ENCODE results near the gene NDUFA5.

The NDUFA5 gene

GRCh38 chr7:123570390-123571182 lies 13.0 kb upstream of the NDUFA5 start:
- Histone ChIP-seq H4K5ac (ENCODE audit: low read length) (no peak overlapping the region), H3K23ac (ENCODE audit: low read length) (no peak overlapping the region), H3K4me3 (ENCODE audit: low read length) (no peak overlapping the region), H3K27me3 (ENCODE audit: insufficient read depth, low read length, poor library complexity) (no peaks in the 10 kb centered on the region), H3K18ac (ENCODE audit: low read length) (no peak overlapping the region), H3K27ac (ENCODE audit: low read depth, low read length) (no peak overlapping the region), H3K36me3 (ENCODE audit: control insufficient read depth, insufficient read depth, low read length) (no peaks in the 10 kb centered on the region), H3K56ac (ENCODE audit: low read length) (no peak overlapping the region), H3K4me2 (ENCODE audit: low read length) (no peak overlapping the region), H2BK15ac (replicated peaks; ENCODE audit: low read depth) (no peak overlapping the region), H3K79me1 (ENCODE audit: low read length) (no peaks in the 10 kb centered on the region), H2BK5ac (ENCODE audit: low read length) (no peak overlapping the region), H3K4ac (ENCODE audit: low read depth, low read length) (no peak overlapping the region), H2BK120ac (ENCODE audit: low read depth, low read length) (no peak overlapping the region), H4K8ac (ENCODE audit: low read depth, low read length) (no peak overlapping the region), H2AK5ac (ENCODE audit: low read length) (no peak overlapping the region), H3K79me2 (ENCODE audit: control insufficient read depth, insufficient read depth, low read length) (no peaks in the 10 kb centered on the region), H3K9ac (ENCODE audit: low read length) (no peak overlapping the region), H3K4me1 (ENCODE audit: control insufficient read depth, low read depth, low read length) (no peaks in the 10 kb centered on the region)
- DNase-seq: no peak
- no CpG with 5 or more reads among the region's 4 CpGs for whole genome bisulfite sequencing (ENCODE audit: extremely low coverage, insufficient coverage, low lambda C conversion rate)

GRCh38 chr7:123569352-123570010 lies 11.9 kb upstream of the NDUFA5 start:
- Histone ChIP-seq H3K23ac (ENCODE audit: low read length) (no peak overlapping the region), H3K79me2 (ENCODE audit: control insufficient read depth, insufficient read depth, low read length) (no peaks in the 10 kb centered on the region), H2BK5ac (ENCODE audit: low read length) (no peak overlapping the region), H4K5ac (ENCODE audit: low read length) (no peak overlapping the region), H4K8ac (ENCODE audit: low read depth, low read length) (no peak overlapping the region), H3K9ac (ENCODE audit: low read length) (no peak overlapping the region), H2BK15ac (replicated peaks; ENCODE audit: low read depth) (no peak overlapping the region), H3K27me3 (ENCODE audit: insufficient read depth, low read length, poor library complexity) (no peaks in the 10 kb centered on the region), H3K4me3 (ENCODE audit: low read length) (no peak overlapping the region), H3K4me2 (ENCODE audit: low read length) (no peak overlapping the region), H3K4me1 (ENCODE audit: control insufficient read depth, low read depth, low read length) (no peaks in the 10 kb centered on the region), H2BK120ac (ENCODE audit: low read depth, low read length) (no peak overlapping the region), H3K36me3 (ENCODE audit: control insufficient read depth, insufficient read depth, low read length) (no peaks in the 10 kb centered on the region), H2AK5ac (ENCODE audit: low read length) (no peak overlapping the region), H3K79me1 (ENCODE audit: low read length) (no peaks in the 10 kb centered on the region), H3K4ac (ENCODE audit: low read depth, low read length) (no peak overlapping the region), H3K56ac (ENCODE audit: low read length) (no peak overlapping the region), H3K18ac (ENCODE audit: low read length) (no peak overlapping the region), H3K27ac (ENCODE audit: low read depth, low read length) (no peak overlapping the region)
- no peak for DNase-seq
- WGBS (ENCODE audit: extremely low coverage, insufficient coverage, low lambda C conversion rate): no CpG with 5 or more reads among the region's 2 CpGs

DNA sequence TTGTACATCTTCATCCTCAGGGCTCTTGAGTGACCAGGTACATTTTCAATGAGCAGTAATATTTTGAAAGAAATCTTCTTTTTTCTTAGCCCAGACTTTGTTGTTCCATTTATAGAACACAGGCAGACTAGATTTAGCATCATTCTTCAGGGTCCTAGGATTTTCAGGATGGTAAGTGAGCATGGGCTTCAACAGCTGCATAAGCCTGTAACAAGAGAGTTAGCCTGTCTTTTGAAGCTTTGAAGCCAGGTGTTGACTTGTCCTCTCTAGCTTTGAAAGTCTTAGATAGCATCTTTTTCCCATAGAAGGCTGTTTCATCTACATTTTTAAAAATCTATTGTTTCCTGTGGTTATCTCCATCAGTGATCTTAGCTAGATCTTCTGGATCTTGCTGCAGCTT lies 4.5 kb upstream of the NDUFA5 start:
- Histone ChIP-seq H4K5ac (ENCODE audit: low read length) (no peak overlapping the region), H3K79me2 (ENCODE audit: control insufficient read depth, insufficient read depth, low read length) (peaks cover 3% of the 10 kb centered on the region), H3K9ac (ENCODE audit: low read length) (no peak overlapping the region), H2AK5ac (ENCODE audit: low read length) (no peak overlapping the region), H2BK15ac (replicated peaks; ENCODE audit: low read depth) (no peak overlapping the region), H3K79me1 (ENCODE audit: low read length) (peaks cover under 1% of the 10 kb centered on the region), H3K56ac (ENCODE audit: low read length) (no peak overlapping the region), H3K4me1 (ENCODE audit: control insufficient read depth, low read depth, low read length) (no peaks in the 10 kb centered on the region), H3K4me3 (ENCODE audit: low read length) (no peak overlapping the region), H3K18ac (ENCODE audit: low read length) (no peak overlapping the region), H3K4ac (ENCODE audit: low read depth, low read length) (no peak overlapping the region), H2BK120ac (ENCODE audit: low read depth, low read length) (no peak overlapping the region), H3K4me2 (ENCODE audit: low read length) (no peak overlapping the region), H3K27ac (ENCODE audit: low read depth, low read length) (no peak overlapping the region), H3K27me3 (ENCODE audit: insufficient read depth, low read length, poor library complexity) (no peaks in the 10 kb centered on the region), H3K36me3 (ENCODE audit: control insufficient read depth, insufficient read depth, low read length) (no peaks in the 10 kb centered on the region), H2BK5ac (ENCODE audit: low read length) (no peak overlapping the region), H3K23ac (ENCODE audit: low read length) (no peak overlapping the region), H4K8ac (ENCODE audit: low read depth, low read length) (no peak overlapping the region)
- no peak for DNase-seq

DNA sequence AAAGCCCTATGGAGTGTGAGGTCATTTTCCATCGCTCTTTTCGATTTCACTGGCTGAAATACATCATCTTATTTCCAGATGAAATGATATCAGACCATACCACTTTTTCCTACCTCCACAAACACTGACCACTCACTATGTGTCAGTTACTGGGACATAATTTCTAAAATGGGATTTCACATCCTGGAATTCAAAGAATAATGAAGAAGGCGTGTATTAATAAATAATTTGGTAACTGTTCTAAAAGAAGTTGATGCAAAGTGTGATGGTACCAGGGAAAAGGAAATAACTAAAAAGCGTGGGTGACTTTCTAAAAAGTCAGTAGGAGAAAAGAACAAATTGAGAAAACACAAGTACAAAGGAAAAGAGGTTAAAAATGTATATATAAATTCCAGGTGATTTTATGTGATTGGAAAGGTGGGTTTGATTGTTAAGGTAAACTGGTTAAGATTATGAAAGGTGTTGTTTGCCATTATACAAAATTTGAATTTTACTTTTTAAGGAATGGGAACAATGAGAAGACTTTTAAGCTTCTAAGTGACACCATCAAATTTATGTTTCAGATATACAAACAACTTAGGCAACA lies 764 bp upstream of the NDUFA5 start:
- peaks cover 13% of the 10 kb centered on the region for H3K79me1 ChIP-seq (ENCODE audit: low read length)
- no peak overlapping the region for H4K8ac ChIP-seq (ENCODE audit: low read depth, low read length)
- no peak for DNase-seq
- H3K4me3 ChIP-seq (ENCODE audit: low read length): no peak overlapping the region
- H3K56ac ChIP-seq (ENCODE audit: low read length): no peak overlapping the region
- H3K4me1 ChIP-seq (ENCODE audit: control insufficient read depth, low read depth, low read length): no peaks in the 10 kb centered on the region
- no peak overlapping the region for H3K9ac ChIP-seq (ENCODE audit: low read length)
- no peak overlapping the region for H3K27ac ChIP-seq (ENCODE audit: low read depth, low read length)
- H3K4ac ChIP-seq (ENCODE audit: low read depth, low read length): no peak overlapping the region
- H2BK5ac ChIP-seq (ENCODE audit: low read length): no peak overlapping the region
- H3K36me3 ChIP-seq (ENCODE audit: control insufficient read depth, insufficient read depth, low read length): no peaks in the 10 kb centered on the region
- no peak overlapping the region for H2AK5ac ChIP-seq (ENCODE audit: low read length)
- H2BK120ac ChIP-seq (ENCODE audit: low read depth, low read length): no peak overlapping the region
- no peaks in the 10 kb centered on the region for H3K27me3 ChIP-seq (ENCODE audit: insufficient read depth, low read length, poor library complexity)
- no peak overlapping the region for H3K23ac ChIP-seq (ENCODE audit: low read length)
- no peak overlapping the region for H2BK15ac ChIP-seq (replicated peaks; ENCODE audit: low read depth)
- no peak overlapping the region for H4K5ac ChIP-seq (ENCODE audit: low read length)
- H3K18ac ChIP-seq (ENCODE audit: low read length): no peak overlapping the region
- 100% methylated on average over 1 of the region's 4 CpGs for WGBS (ENCODE audit: extremely low coverage, insufficient coverage, low lambda C conversion rate)
- H3K4me2 ChIP-seq (ENCODE audit: low read length): peak overlapping the region; percentile 78
- peaks cover 9% of the 10 kb centered on the region for H3K79me2 ChIP-seq (ENCODE audit: control insufficient read depth, insufficient read depth, low read length)

- Histone ChIP-seq H2AK5ac (ENCODE audit: low read length) (no peak overlapping the region), H3K56ac (ENCODE audit: low read length) (peak overlapping the region; percentile 90), H3K4ac (ENCODE audit: low read depth, low read length) (no peak overlapping the region), H3K4me2 (ENCODE audit: low read length) (peak overlapping the region; percentile 76), H3K4me1 (ENCODE audit: control insufficient read depth, low read depth, low read length) (no peaks in the 10 kb centered on the region), H3K36me3 (ENCODE audit: control insufficient read depth, insufficient read depth, low read length) (no peaks in the 10 kb centered on the region), H2BK120ac (ENCODE audit: low read depth, low read length) (no peak overlapping the region), H3K27ac (ENCODE audit: low read depth, low read length) (no peak overlapping the region), H3K27me3 (ENCODE audit: insufficient read depth, low read length, poor library complexity) (no peaks in the 10 kb centered on the region), H4K5ac (ENCODE audit: low read length) (no peak overlapping the region), H3K18ac (ENCODE audit: low read length) (no peak overlapping the region), H3K23ac (ENCODE audit: low read length) (no peak overlapping the region), H3K79me2 (ENCODE audit: control insufficient read depth, insufficient read depth, low read length) (peaks cover 9% of the 10 kb centered on the region), H3K79me1 (ENCODE audit: low read length) (peaks cover 15% of the 10 kb centered on the region), H4K8ac (ENCODE audit: low read depth, low read length) (no peak overlapping the region), H2BK5ac (ENCODE audit: low read length) (no peak overlapping the region), H3K9ac (ENCODE audit: low read length) (peak overlapping the region; percentile 87), H3K4me3 (ENCODE audit: low read length) (peak overlapping the region; percentile 90), H2BK15ac (replicated peaks; ENCODE audit: low read depth) (no peak overlapping the region)
- DNase-seq: no peak
- WGBS (ENCODE audit: extremely low coverage, insufficient coverage, low lambda C conversion rate): no CpG with 5 or more reads among the region's 12 CpGs
Observed at GRCh38 chr7:123557016-123557397, 611 bp downstream of the NDUFA5 start.
